Renal cortical epithelial cell (primary cell): ENCODE measurements around the gene REM2. TPM values are rescaled to one million over a fixed set of nuclear protein-coding genes. Genes with fewer than 3 reads are reported as not detected.
"Not testable (repeated sequence)": the region's sequence is repeated elsewhere in the genome, so short reads cannot be mapped to it uniquely, and the experiment has no call there.

ENCODE experiments used
- DNase-seq: peaks from one replicate; pipeline ENCODE4 v3.0.0-alpha.2; 2011; ENCODE audit warnings: low read depth
- total RNA-seq: library from RNA; depleted of rRNA; stranded (reverse); fragments of >200 nt; gene quantifications from 2 replicates; pipeline ENCODE4 v1.2.3, GENCODE V29; 2014

REM2 gene
- total RNA-seq, 1 donor from 2014 or later: 0.20 TPM

DNA sequence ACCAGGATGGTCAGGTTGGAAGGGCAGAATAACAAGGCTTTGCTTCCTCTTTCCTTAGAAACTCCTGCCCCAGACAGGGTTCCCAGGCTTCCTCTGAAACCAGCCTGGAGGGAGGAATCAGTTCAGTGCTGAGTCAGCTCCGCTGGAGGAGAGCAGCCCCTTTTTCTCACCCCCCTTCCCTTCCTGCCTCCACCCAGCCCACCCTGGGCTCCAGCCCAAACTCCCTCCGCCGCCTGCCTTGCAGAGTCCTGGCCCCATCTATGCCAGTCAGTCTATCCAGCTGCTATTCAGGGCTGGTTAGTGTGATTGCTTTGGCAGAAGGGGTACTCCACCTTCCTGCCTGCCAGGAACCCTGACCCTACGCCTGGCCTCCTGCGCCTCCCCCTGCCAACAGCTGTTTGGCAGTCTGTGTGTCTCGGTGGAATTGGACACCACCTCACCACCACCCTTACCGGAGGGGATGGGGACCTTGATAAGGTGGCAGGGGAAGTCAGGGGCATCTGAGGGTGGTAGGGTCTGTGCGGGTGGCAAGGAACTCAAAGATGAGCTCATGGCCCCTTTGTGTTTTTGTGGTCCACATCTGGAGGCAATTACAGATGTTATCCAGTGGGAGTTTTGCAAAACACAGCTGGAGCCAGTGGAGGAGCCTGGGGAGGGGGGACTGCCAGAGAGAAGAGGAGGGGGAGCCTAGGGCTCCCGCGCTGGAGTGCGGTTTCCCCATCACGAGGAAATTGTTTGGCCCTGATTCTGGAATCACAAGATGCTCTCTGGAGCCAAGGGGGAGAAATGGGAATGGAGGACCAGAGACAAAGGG lies 34.5 kb upstream of the REM2 start:
- DNase-seq: peak; percentile 62

DNA sequence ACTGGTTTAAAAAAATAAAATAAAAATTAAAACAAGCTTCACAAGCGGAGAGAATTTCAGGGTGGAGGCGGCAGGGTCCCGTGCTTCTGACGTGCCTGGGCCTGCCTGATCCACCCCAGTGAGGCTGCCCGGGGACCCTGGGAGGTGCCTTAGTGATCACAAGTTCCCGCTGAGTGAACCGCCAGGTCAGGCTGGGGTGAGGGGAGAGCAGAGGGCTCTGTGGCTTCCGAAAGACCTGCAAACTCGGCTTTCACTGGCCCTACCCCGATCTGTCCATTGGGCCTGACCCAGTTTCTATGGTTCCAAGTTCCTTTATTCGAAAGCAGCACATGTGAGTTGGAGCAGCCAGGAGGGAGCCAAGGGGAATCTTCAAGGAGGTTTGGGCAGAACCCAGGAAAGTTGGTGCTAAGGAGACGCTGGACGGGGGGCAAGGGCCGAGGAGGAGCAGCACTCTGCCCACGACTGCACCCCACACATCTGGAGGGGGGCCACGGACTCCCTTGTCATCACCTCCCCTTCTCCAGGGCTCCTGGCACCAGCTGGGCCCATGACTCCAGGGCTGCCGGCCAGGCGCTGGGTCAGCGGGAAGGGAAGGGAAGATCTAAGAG lies 33.7 kb upstream of the REM2 start:
- DNase-seq: peak; percentile 47

DNA sequence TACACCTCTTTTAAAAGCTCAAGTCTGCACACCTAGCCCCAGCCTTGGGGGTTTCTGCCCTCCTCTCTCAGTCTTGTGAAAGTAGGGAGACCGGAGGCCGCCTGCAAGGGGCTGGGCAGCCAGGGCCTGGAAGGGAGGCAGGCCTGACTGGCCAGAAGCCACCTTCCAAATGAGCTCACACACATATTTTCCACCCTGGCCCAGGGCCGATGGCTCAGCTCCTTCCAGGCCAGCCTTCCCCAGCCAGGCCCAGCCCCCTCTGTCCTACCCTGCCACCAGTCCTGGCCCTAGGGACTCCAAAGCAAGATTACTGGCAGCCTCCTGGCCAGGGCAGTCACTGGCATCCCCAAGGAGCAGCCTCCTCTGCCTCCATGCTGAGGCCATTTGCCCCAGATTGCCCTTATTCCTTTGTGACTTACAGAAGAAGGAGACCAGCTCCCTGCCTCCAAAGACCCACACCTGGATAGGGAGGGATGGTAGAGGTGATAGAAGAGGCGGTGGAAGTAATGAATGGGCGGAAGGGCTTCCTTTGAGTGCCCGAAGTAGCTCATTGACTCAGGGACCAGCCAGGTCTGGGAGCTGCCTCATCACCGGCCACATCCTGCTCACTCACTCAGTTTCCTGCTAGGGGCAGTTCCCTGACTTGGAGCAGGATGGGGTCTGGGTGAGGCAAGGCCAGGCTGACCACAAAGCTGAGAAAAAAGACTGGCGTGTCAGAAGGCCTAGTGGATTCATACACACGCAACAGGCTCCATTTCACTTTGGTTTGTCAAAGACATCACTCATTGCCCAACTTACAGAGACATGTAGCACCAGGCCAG lies 31.9 kb upstream of the REM2 start:
- DNase-seq: peak; percentile 92

DNA sequence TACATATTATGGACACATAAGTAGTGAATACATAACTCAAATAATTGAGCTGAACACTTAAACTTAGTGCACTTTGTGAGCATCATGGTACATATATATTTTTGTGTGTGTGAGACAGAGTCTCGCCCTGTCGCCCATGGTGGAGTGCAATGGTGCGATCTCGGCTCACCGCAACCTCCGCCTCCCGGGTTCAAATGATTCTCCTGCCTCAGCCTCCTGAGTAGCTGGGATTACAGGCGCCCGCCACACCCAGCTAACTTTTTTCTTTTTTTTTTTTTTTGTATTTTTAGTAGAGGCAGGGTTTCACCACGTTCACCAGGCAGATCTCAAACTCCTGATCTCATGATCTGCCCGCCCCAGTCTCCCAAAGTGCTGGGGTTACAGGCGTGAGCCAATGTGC lies 30.8 kb upstream of the REM2 start:
- not testable (repeated sequence) for DNase-seq

DNA sequence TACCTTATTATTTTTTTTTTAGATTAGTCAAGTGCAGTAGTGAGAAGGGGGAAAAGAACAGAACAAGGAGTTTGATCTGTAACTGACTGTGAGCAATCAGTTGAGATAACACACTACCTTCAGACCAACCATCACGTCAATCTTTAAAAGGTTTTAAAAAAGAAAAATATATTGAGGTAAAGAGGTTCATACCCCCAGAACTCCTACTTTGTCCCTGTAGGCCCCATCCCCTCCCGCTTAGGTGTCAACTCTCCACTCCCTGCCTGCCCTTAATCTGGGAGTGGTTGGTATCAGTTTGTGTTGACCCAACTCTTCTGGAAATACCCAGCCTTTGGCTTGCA lies 30.5 kb upstream of the REM2 start:
- DNase-seq: no peak

DNA sequence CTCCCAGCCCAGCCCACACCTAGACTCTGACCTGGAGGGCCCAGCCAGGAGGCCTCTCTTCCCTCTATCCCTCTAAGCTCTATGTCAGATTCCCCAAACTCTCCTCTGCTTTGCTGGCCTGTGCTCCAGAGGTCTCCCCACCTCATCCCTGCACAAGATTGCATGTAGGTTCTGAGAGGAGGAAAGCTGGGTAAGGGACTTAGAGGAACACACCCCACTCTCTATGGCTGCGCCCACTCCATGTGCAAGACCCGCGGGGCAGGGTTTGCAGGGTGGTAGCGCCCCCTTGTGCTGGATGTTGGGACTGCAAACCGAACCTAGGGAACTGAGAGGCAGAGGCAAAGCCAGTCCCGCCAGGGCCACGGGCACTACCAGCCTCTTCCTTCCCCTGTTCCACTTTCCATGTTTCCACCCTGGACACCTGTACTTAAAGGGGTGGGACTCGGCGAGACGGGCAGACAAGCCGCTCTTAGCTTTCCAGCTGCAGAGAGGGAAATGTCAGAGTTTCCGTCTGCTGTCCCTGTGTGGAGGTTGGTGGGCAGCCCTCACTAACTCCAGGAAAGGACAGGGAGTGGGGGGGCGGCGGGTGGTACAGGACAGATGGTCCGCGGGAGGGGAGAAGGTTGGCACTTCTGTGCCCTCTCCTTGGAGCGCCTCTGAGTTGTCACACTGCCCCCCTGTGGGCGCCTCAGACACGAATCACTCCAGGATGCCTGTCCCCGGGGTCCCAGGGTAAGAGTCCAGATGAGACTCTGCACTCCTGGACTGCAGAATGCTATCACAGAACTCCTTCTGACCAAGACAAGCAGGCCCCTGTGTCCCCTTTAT lies 29.9 kb upstream of the REM2 start:
- DNase-seq: peak; percentile 68

DNA sequence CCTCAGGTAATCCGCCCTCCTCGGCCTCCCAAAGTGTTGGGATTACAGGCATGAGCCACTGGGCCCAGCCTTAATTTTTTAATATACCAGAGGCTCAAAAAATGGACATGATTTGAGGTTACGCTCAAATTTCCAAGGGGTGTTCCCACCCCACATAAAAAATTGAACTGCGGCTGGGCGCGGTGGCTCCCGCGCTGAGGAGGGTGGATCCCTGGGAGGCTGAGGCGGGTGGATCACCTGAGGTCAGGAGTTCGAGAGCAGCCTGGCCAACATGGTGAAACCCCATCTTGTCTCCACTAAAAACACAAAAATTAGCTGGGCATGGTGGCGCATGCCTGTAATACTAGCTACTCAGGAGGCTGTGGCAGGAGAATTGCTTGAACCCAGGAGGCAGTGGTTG lies 28.7 kb upstream of the REM2 start:
- DNase-seq: not testable (repeated sequence)

DNA sequence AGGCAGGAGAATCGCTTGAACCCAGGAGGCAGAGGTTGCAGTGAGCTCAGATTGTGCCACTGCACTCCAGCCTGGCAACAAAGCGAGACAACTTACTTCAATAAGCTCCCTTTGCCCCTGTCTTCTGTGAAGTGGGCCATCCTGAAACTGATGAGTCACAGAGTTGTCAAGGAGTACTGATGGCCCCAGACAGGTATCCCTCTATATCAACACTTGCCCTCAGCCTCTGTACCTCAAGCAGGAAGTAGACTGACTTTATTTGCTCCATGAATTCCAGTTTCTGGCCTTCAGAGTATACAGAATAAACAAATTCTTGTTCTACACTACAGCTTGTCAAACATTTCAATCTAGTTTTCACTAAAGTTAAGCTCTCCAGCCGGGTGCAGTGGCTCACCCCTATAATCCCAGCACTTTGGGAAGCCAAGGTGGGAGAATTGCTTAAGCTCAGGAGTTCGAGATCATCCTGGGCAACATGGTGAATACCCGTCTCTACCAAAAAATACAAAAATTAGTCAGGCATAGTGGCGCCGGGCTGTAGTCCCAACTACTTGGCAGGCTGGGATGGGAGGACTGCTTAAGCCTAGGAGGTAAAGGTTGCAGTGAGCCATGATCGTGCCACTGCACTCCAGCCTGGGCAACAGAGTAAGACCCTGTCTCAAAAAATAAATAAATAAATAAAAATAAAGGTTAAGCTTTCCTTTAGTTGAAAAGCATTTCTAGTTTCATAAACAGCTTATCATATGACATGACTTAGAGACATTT lies 27.9 kb upstream of the REM2 start:
- no peak for DNase-seq

DNA sequence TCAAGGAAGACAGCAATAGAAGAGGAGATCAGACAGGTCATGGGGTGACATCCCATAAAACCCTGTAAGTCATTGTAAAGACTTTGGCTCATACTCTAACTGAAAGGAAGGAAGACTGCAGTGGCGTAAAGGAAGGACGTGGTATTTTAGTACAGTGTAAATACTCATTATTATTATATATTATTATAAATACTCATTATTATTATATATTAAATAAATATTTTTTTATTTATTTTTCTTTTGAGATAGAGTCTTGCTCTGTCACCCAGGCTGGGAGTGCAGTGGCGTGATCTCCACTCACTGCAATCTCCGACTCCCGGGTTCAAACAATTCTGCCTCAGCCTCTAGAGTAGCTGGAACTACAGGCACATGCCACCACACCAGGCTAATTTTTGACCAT lies 26.6 kb upstream of the REM2 start:
- no peak for DNase-seq

DNA sequence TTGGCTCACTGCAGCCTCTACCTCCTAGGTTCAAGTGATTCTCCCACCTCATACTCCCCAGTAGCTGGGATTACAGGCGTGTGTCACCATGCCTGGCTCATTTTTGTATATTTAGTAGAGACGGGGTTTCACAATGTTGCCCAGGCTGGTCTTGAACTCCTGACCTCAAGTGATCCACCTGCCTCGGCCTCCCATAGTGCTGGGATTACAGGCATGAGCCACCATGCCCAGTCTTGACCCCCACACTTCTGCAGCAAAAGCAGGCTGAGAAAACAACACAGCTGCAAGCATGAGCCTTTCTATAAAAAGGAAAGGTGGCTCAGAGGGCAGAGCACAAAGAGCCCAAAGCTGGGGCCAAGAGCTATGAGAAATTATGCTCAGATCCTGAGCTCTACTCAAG lies 22.6 kb upstream of the REM2 start:
- DNase-seq: not testable (repeated sequence)

DNA sequence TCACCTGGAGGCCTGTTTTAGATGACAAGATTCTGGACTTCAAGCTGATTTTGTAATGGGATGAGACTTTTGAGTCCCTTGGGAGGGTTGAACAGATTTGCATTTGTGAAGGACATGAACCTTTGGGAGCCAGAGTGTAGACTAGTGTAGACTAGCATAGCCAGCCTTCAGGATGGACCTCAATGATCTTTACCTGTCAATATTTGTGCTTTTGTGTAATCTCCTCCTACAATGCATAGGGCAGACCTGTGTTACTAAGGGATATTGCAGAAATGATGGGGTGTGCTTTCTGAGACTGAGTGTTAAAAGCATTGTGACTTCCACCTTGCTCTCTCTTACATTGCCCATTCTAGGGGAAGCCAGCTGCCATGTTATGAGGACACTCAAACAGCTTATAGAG lies 21.4 kb upstream of the REM2 start:
- DNase-seq: no peak

DNA sequence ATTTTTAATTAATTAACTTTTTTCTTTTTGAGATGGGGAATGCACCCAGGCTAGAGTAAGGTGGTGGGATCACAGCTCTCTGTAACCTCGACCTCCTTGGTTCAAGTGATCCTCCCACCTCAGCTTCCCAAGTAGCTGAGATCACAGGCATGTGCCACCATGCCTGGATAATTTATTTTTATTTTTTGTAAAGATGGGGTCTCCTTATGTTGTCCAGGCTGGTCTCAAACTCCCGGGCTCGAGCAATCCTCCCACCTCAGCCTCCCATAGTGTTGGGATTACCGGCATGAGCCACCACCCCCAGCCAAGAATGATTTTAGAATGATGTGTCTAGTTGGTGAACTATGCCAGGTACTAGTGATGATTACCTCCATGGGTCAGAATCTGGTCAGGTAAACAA lies 18.0 kb upstream of the REM2 start:
- no peak for DNase-seq

DNA sequence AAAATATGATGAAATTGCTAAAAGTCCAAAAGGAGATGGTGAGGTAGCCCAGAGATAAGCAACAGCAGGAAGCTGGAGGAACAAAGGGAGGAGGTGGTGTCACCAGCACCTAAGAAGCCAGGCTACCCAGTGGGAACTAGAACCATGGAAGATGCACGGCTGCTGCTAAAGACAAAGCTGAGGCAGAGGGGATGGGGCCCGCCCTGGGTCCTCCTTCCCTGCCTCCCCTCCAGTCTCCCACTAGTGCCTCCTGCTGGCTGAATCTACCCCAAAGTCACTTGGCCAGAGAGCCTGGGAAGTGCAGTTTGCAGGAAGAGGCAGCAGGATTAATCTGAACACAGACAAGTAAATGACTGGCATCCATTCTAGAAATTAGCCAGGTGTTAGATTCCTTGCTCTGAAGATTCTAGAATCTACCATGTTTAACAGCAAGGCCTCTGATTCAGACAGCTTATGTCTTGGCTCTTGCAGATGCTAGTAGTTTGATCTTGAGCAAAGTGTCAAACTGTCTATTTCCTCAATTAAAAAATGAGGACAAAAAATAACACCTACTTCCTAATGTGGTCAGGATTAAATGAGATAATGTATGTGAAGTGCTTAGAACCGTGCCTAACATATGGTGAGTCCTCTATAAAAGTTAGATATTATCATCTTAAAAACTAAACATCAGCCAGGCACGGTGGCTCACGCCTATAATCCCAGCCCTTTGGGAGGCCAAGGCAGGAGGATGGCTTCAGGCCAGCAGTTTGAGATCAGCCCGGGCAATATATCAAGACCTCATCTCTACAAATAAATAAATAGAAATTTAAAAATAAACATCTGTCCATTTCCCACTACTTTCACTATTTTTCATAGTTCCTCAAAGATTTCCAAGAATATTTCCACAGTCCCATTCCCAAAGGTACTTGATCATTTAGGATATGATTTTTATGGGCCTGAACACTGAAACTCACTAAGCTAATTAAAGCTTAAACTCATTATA lies 17.3 kb upstream of the REM2 start:
- DNase-seq: no peak

DNA sequence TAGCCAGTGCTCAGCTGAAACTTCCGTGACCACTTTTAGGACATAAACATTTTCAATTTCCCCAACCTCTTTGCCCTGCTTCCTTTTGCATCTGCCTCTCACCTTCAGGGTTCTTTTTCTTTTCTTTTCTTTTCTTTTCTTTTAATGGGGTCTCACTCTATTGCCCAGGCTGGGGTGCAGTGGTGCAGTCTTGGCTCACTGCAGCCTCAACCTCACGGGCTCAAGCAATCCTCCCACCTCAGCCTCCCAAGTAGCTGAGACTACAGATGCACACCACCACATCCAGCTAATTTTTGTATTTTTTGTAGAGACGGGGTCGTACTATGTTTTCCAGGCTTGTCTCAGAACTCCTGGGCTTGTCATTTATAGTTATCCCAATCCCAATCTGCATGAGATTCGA lies 16.1 kb upstream of the REM2 start:
- DNase-seq: no peak

DNA sequence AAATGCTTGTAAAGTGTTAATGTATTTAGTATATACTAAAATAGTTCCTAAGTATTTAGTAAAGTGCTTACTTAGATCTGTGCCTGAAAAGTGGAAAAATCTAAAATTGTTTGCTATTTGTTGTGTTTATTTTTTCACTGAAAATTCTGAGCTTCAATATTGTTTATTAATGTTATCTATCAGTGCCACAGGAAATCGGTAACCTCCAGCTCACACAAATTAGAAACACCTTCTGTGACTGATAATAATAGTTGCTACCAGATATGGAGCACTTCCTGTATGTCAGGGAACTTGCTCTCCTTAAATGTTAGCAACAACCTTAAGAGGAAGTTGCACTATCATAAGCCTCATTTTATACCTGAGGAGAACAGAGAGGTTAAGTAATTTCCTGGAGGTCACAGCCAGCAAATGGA lies 12.2 kb upstream of the REM2 start:
- no peak for DNase-seq

DNA sequence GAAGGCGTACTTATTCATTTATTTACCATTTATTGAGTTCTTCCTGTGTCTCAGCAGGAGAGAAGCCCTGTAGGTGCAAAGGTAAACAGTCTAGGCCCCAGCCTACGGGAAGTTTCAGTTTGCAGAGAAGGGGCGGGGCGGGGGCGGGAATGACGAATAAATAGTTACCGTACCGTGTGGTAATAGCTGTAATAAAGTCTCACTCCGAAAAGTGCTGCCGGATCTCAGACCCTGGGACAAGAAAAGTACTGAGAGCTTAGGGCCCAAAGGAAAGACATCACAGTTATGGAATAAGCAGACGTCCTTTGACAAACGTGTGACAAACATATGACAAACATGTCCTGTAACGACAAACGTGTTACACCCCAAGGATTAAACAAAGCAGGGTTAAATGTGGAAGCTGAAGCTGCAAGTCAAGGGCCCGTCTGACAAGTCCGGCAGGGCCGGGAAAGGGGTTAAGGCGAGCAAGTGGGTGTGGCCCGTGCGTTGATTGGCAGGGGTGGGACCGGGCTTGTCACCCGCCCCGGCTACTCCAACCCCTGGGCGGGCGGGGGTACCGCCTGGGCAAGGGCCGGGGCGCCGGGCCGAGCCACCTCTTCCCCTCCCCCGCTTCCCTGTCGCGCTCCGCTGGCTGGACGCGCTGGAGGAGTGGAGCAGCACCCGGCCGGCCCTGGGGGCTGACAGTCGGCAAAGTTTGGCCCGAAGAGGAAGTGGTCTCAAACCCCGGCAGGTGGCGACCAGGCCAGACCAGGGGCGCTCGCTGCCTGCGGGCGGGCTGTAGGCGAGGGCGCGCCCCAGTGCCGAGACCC lies 11.6 kb upstream of the REM2 start, which contains the start of gene LRP10:
Gene LRP10 (plus strand): TSS at position 517 of the 809 bp plus-strand sequence. CDS start 564 bp downstream, outside the sequence.
- peak; percentile 86 for DNase-seq

DNA sequence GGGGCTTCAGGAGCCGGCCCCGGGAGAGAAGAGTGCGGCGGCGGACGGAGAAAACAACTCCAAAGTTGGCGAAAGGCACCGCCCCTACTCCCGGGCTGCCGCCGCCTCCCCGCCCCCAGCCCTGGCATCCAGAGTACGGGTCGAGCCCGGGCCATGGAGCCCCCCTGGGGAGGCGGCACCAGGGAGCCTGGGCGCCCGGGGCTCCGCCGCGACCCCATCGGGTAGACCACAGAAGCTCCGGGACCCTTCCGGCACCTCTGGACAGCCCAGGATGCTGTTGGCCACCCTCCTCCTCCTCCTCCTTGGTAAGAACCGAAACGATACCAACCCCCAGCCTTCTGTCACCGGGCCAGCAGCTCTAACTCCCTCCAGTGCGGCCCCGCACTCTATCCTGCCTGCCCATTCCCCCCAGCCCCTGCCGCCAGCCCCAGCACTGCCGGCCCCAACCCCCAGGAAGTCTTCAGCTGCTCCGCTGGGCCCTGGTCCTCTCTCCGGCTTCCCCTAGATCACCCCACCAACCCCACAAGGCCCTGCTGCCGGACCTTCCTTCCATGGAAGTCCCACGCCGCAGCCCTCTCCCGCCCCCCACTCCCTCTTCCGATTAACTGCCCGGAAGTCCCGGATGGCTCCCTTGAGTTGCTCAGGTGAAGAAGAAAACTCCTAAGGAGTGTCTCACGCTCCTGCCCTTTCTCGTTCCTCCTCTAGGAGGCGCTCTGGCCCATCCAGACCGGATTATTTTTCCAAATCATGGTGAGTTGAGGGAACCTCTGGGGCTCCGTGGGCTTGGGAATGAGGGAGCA lies 10.8 kb upstream of the REM2 start:
- peak; percentile 84 for DNase-seq
